HS-5 (cell line): Measurements from ENCODE around the gene CD300E.
"Not testable (repeated sequence)": the region's sequence is repeated elsewhere in the genome, so short reads cannot be mapped to it uniquely, and the experiment has no call there.

ENCODE experiments used
- DNase-seq: peaks from one replicate; pipeline ENCODE4 v3.0.0-alpha.2; 2012; ENCODE audit warnings: low read depth

Gene CD300E

GRCh38 chr17:74623693-74624093 lies at the start of gene CD300E:
CD300E (minus strand) TSS chr17:74623738; CDS start chr17:74623621, 117 bp downstream.
- DNase-seq = no peak

GRCh38 chr17:74671031-74671771 lies 47.7 kb upstream of the CD300E start:
- DNase-seq = no peak

- DNase-seq = no peak
These were observed 46.8 kb upstream of the CD300E start for GRCh38 chr17:74670329-74670728.

- DNase-seq = no peak
These were observed 40.0 kb upstream of the CD300E start for GRCh38 chr17:74663561-74663960.

- no peak for DNase-seq
These were observed 36.4 kb upstream of the CD300E start for GRCh38 chr17:74659889-74660288.

- DNase-seq = no peak
These were observed 35.1 kb upstream of the CD300E start for GRCh38 chr17:74658620-74659019.

- DNase-seq = no peak
These were observed 31.2 kb upstream of the CD300E start for GRCh38 chr17:74654742-74655141.

GRCh38 chr17:74652020-74652419 lies 28.5 kb upstream of the CD300E start:
- no peak for DNase-seq

GRCh38 chr17:74649909-74650308 lies 26.4 kb upstream of the CD300E start:
- DNase-seq = no peak

- no peak for DNase-seq
These were observed 24.5 kb upstream of the CD300E start for GRCh38 chr17:74647871-74648672.

- DNase-seq = no peak
These were observed 22.7 kb upstream of the CD300E start for GRCh38 chr17:74646231-74646630.

- no peak for DNase-seq
These were observed 21.5 kb upstream of the CD300E start for GRCh38 chr17:74645010-74645409.

- DNase-seq = no peak
These were observed 20.9 kb upstream of the CD300E start for GRCh38 chr17:74644419-74644818.

- no peak for DNase-seq
These were observed 20.3 kb upstream of the CD300E start for GRCh38 chr17:74643826-74644225.

- DNase-seq = no peak
These were observed 19.5 kb upstream of the CD300E start for GRCh38 chr17:74642995-74643394.

- no peak for DNase-seq
These were observed 19.0 kb upstream of the CD300E start for GRCh38 chr17:74642556-74642955.

GRCh38 chr17:74641958-74642298 lies 18.4 kb upstream of the CD300E start:
- DNase-seq = no peak

- no peak for DNase-seq
These were observed 17.9 kb upstream of the CD300E start for GRCh38 chr17:74641224-74641957.

- DNase-seq = no peak
These were observed 16.2 kb upstream of the CD300E start for GRCh38 chr17:74639704-74640151.

- DNase-seq = no peak
These were observed 14.4 kb upstream of the CD300E start for GRCh38 chr17:74637926-74638325.

- DNase-seq = no peak
These were observed 13.7 kb upstream of the CD300E start for GRCh38 chr17:74637265-74637664.

GRCh38 chr17:74636541-74637085 lies 13.1 kb upstream of the CD300E start:
- not testable (repeated sequence) for DNase-seq
